SU-DHL-6 (cell line): ENCODE data around the gene KCNS1.

Experiments
- H2AFZ ChIP-seq: fragments of 200-600 bp; sonication (generic); 2 replicates; pipeline ENCODE4 v1.6.1; 2014; ENCODE audit warnings: low read depth, mild to moderate bottlenecking, moderate library complexity, mixed read lengths, antibody characterized with exemption, low read length; ENCODE audit not compliant: severe bottlenecking
- H3F3A ChIP-seq: fragments of 200-600 bp; shearing (Covaris generic); 2 replicates; pipeline ENCODE4 v1.6.0; 2016; ENCODE audit warnings: antibody characterized with exemption, mild to moderate bottlenecking; ENCODE audit not compliant: insufficient read depth
- H3K27ac ChIP-seq: fragments of 200-600 bp; sonication (generic); 2 replicates; pipeline ENCODE4 v1.5.1; 2016; ENCODE audit warnings: low read depth, mild to moderate bottlenecking, low read length, moderate library complexity, mixed read lengths
- H3K27me3 ChIP-seq: fragments of 200-600 bp; sonication (generic), shearing (Covaris generic); 2 replicates; pipeline ENCODE4 v1.6.0; 2014; ENCODE audit warnings: mild to moderate bottlenecking, low read length
- H3K36me3 ChIP-seq: fragments of 200-600 bp; sonication (generic); 2 replicates; pipeline ENCODE4 v1.6.1; 2014; ENCODE audit warnings: mild to moderate bottlenecking, low read length, mixed read lengths
- H3K4me2 ChIP-seq: fragments of 300-600, 200-600 bp; shearing (Covaris generic), sonication (generic); 2 replicates; pipeline ENCODE4 v1.6.0; 2014; ENCODE audit warnings: low read length, low read depth, mild to moderate bottlenecking; ENCODE audit not compliant: poor library complexity, severe bottlenecking
- H3K4me3 ChIP-seq: fragments of 200-600 bp; sonication (generic); 2 replicates; pipeline ENCODE4 v1.5.1; 2014; ENCODE audit warnings: antibody characterized with exemption, low read length, mild to moderate bottlenecking, mixed read lengths; ENCODE audit not compliant: insufficient read depth, poor library complexity, severe bottlenecking
- H3K79me2 ChIP-seq: fragments of 200-600 bp; sonication (generic); 2 replicates; pipeline ENCODE4 v1.6.1; 2014; ENCODE audit warnings: mild to moderate bottlenecking, low read length, moderate library complexity; ENCODE audit not compliant: insufficient read depth
- H3K9ac ChIP-seq: fragments of 200-600 bp; sonication (generic); 2 replicates; pipeline ENCODE4 v1.7.0; 2014; ENCODE audit warnings: mild to moderate bottlenecking, low read length
- H3K9me2 ChIP-seq: fragments of 200-600 bp; sonication (generic); replicated peaks from 2 replicates; pipeline ENCODE4 v1.6.1; 2014; ENCODE audit warnings: low read length; ENCODE audit not compliant: insufficient read depth
- H3K9me3 ChIP-seq: fragments of 200-600 bp; sonication (generic); 2 replicates; pipeline ENCODE4 v1.6.1; 2014; ENCODE audit warnings: low read length, mixed read lengths; ENCODE audit not compliant: insufficient read depth
- H4K20me1 ChIP-seq: fragments of 200-600 bp; sonication (generic); 2 replicates; pipeline ENCODE4 v1.6.1; 2014; ENCODE audit warnings: low read depth, mild to moderate bottlenecking, antibody characterized with exemption, low read length, moderate library complexity, mixed read lengths
- EZH2phosphoT487 ChIP-seq: fragments of 200-600 bp; sonication (generic), shearing (Covaris generic); conservative IDR thresholded peaks from 2 replicates; pipeline ENCODE4 v1.6.1; 2018; ENCODE audit warnings: mild to moderate bottlenecking, antibody characterized with exemption, low read length, moderate library complexity, mixed read lengths
- TF ChIP-seq, protein P1 (sequence below): fragments of 200-600 bp; sonication (generic); IDR thresholded peaks from one replicate; pipeline ENCODE4 v1.5.1; 2017; ENCODE audit warnings: antibody characterized with exemption, mild to moderate bottlenecking, low read length, moderate library complexity; ENCODE audit not compliant: insufficient read depth, poor library complexity, severe bottlenecking

KCNS1 gene

GRCh38 chr20:45056473-45057173 is 44.3 kb downstream of the KCNS1 start:
- Histone ChIP-seq H3K4me2 (no peak overlapping the region), H4K20me1 (no peaks in the 10 kb centered on the region), H2AFZ (no peak overlapping the region), H3K36me3 (peaks cover 32% of the 10 kb centered on the region), H3K27ac (peak overlapping the region; percentile 58; the same call in 1 of the 2 replicates), H3K9me3 (no peaks in the 10 kb centered on the region), H3K79me2 (peaks cover 53% of the 10 kb centered on the region; the same call in 1 of the 2 replicates), H3K9me2 (no peaks in the 10 kb centered on the region), H3F3A (peaks cover 67% of the 10 kb centered on the region), H3K27me3 (no peaks in the 10 kb centered on the region), H3K9ac (no peak overlapping the region), H3K4me3 (no peak overlapping the region)
- no peak for TF ChIP-seq EZH2phosphoT487
- TF ChIP-seq, protein P1, sequence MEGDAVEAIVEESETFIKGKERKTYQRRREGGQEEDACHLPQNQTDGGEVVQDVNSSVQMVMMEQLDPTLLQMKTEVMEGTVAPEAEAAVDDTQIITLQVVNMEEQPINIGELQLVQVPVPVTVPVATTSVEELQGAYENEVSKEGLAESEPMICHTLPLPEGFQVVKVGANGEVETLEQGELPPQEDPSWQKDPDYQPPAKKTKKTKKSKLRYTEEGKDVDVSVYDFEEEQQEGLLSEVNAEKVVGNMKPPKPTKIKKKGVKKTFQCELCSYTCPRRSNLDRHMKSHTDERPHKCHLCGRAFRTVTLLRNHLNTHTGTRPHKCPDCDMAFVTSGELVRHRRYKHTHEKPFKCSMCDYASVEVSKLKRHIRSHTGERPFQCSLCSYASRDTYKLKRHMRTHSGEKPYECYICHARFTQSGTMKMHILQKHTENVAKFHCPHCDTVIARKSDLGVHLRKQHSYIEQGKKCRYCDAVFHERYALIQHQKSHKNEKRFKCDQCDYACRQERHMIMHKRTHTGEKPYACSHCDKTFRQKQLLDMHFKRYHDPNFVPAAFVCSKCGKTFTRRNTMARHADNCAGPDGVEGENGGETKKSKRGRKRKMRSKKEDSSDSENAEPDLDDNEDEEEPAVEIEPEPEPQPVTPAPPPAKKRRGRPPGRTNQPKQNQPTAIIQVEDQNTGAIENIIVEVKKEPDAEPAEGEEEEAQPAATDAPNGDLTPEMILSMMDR = no peak

- Histone ChIP-seq H2AFZ (no peak overlapping the region), H3K4me3 (no peak overlapping the region), H3F3A (peaks cover 67% of the 10 kb centered on the region), H3K9ac (no peak overlapping the region), H4K20me1 (no peaks in the 10 kb centered on the region), H3K79me2 (peaks cover 50% of the 10 kb centered on the region; the same call in 1 of the 2 replicates), H3K9me2 (no peaks in the 10 kb centered on the region), H3K27me3 (no peaks in the 10 kb centered on the region), H3K4me2 (peak overlapping the region; percentile 5), H3K36me3 (peaks cover 32% of the 10 kb centered on the region), H3K9me3 (no peaks in the 10 kb centered on the region), H3K27ac (peak overlapping the region; percentile 96)
- TF ChIP-seq, protein P1 = no peak
- TF ChIP-seq EZH2phosphoT487 = no peak
Measured at GRCh38 chr20:45055056-45055455, 45.9 kb downstream of the KCNS1 start.

DNA sequence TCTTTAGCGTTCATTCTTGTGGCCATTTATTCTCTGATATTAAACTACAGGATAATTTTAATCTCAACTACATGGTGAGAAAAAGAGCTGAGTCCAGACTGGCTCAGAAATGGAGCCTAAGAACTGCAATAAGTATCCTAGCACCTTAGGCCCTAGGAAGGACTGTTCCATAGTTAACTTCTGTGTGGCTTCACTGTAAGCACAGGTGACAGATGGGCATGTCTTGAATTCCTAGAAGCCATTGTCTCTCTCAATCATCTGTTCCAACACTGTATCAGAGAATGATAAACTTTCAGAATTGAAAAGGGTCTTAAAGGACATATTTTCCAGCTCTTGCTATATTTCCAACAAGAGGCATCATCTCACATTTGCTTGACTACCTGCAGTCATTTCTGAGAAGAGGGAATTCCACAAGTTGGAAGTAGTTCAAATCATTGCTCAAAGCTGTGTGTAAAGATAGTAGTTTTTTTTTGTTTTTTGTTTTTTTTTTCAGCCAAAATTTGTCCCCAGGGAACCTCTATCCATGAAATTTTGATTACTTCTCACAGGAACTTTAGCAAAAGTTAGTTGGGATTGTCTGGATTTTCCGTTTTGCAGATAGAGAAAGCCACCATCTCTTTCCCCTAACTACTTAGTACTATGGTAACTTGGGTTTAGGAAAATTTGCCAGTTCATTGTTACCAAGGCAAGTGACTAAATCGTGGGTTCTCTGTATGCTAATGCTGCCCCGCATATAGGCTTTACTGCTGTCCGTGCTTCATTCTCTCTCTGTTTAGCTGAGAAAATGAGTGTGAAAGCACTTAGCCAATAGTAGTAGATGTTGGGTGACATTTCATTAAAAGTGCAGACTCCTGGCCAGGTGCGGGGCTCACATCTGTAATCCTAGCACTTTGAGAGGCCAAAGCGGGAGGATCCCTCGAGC is 47.2 kb downstream of the KCNS1 start:
- Histone ChIP-seq H4K20me1 (no peaks in the 10 kb centered on the region), H3F3A (peaks cover 65% of the 10 kb centered on the region), H3K27me3 (no peaks in the 10 kb centered on the region), H3K36me3 (peaks cover 26% of the 10 kb centered on the region), H3K27ac (peak overlapping the region; percentile 96), H2AFZ (no peak overlapping the region), H3K4me2 (peak overlapping the region; percentile 86), H3K9me2 (no peaks in the 10 kb centered on the region), H3K79me2 (peaks cover 61% of the 10 kb centered on the region; the same call in 1 of the 2 replicates), H3K9me3 (no peaks in the 10 kb centered on the region), H3K4me3 (no peak overlapping the region), H3K9ac (peak overlapping the region; percentile 45)
- TF ChIP-seq, protein P1 = no peak
